Measurements from ENCODE around the gene TMEM116. TPM values are rescaled to one million over a fixed set of nuclear protein-coding genes. Genes with fewer than 3 reads are reported as not detected.

Gene TMEM116
- polyA plus RNA-seq, 1 donor (not counting 4 experiments of a cell fraction or from before 2014, with no cell fraction given) = 7.7 TPM

DNA sequence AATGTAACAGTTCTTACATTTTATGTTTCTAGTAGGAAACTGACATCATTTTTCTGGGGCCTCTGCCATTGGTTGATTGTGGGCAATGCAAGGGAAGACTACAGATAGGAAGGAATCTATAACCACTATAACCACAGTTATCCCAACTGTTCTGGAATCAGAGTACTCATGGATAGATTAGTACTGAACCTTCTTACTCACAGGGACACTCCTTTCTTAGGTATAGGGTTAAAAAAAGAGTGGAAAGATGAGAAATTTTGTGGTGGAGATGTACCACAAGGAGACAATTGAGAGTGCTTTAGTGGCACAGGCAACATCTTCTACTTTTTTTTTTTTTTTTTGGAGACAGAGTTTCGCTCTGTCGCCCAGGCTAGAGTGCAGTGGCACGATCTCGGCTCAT, 21.0 kb downstream of the TMEM116 start:
- Histone ChIP-seq H3K9ac (ENCODE audit: control insufficient read depth, extremely low read depth, insufficient read depth, low read length) (no peak overlapping the region), H3K4me2 (ENCODE audit: control insufficient read depth, extremely low read depth, insufficient read depth, low read depth, low read length) (no peak overlapping the region), H3K4me3 (ENCODE audit: control insufficient read depth in 2 of 3, extremely low read depth in 1 of 3, insufficient read depth in 2 of 3, low read depth in 1 of 3, low read length in 3 of 3) (no peak overlapping the region), H3K79me2 (ENCODE audit: control insufficient read depth, insufficient read depth, low read length) (no peaks in the 10 kb centered on the region), H3K36me3 (ENCODE audit: control insufficient read depth in 2 of 2, extremely low read depth in 1 of 2, insufficient read depth in 2 of 2, low read length in 2 of 2) (no peaks in the 10 kb centered on the region), H3K27ac (ENCODE audit: control insufficient read depth, insufficient read depth, low read length) (no peak overlapping the region), H3K4me1 (ENCODE audit: control insufficient read depth, extremely low read depth, insufficient read depth, low read length) (peaks cover 3% of the 10 kb centered on the region), H4K20me1 (ENCODE audit: control insufficient read depth, extremely low read depth, insufficient read depth, low read length) (no peaks in the 10 kb centered on the region), H2AFZ (ENCODE audit: control insufficient read depth, low read length) (no peak overlapping the region), H3K9me3 (ENCODE audit: control insufficient read depth, low read depth, low read length) (no peaks in the 10 kb centered on the region), H3K9me1 (ENCODE audit: control insufficient read depth, extremely low read depth, insufficient read depth, low read length) (no peaks in the 10 kb centered on the region), H3K27me3 (ENCODE audit: control insufficient read depth, extremely low read depth, insufficient read depth, low read length) (no peaks in the 10 kb centered on the region)
- DNase-seq (ENCODE audit: low read depth, low spot score) (no peak), FAIRE-seq (no peak)
- TF ChIP-seq, protein P1, sequence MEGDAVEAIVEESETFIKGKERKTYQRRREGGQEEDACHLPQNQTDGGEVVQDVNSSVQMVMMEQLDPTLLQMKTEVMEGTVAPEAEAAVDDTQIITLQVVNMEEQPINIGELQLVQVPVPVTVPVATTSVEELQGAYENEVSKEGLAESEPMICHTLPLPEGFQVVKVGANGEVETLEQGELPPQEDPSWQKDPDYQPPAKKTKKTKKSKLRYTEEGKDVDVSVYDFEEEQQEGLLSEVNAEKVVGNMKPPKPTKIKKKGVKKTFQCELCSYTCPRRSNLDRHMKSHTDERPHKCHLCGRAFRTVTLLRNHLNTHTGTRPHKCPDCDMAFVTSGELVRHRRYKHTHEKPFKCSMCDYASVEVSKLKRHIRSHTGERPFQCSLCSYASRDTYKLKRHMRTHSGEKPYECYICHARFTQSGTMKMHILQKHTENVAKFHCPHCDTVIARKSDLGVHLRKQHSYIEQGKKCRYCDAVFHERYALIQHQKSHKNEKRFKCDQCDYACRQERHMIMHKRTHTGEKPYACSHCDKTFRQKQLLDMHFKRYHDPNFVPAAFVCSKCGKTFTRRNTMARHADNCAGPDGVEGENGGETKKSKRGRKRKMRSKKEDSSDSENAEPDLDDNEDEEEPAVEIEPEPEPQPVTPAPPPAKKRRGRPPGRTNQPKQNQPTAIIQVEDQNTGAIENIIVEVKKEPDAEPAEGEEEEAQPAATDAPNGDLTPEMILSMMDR (optimal IDR thresholded peaks at IDR 0.05 in 1 of 3, IDR thresholded peaks at IDR 0.05 in 1 of 3, conservative IDR thresholded peaks at IDR 0.05 in 1 of 3; ENCODE audit: extremely low read depth in 1 of 3, insufficient read depth in 2 of 3, low read length in 3 of 3) = no peak
- no peak for TF ChIP-seq EZH2 (IDR thresholded peaks at IDR 0.05; ENCODE audit: low read length)
- dilution Hi-C loops (cut with MboI; ENCODE audit: extremely low pct_ligation_motif_present, low sequenced_read_pairs) = no loop called here

DNA sequence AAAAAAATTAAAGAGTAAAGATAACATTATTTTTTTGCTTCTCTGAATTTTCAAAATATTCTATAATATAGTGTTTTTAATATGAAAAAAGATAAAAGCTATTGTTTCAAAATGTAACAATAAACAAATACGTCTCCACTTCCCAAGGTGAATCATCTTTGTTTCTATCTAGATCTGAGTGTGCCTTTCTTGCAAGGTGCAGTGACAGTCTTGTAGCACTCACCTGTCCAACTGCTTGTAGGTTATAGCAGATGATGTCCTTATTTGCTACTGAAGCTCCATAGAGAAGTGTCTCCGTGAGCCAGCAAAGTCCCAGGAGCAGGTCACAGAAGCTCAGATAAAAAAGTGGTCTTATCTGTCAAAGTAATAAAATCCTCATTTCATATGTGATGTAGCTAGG, 21.4 kb downstream of the TMEM116 start:
- Histone ChIP-seq H4K20me1 (ENCODE audit: control insufficient read depth, extremely low read depth, insufficient read depth, low read length) (no peaks in the 10 kb centered on the region), H3K27me3 (ENCODE audit: control insufficient read depth, extremely low read depth, insufficient read depth, low read length) (no peaks in the 10 kb centered on the region), H3K9me3 (ENCODE audit: control insufficient read depth, low read depth, low read length) (no peaks in the 10 kb centered on the region), H3K79me2 (ENCODE audit: control insufficient read depth, insufficient read depth, low read length) (no peaks in the 10 kb centered on the region), H3K4me2 (ENCODE audit: control insufficient read depth, extremely low read depth, insufficient read depth, low read depth, low read length) (no peak overlapping the region), H3K4me3 (ENCODE audit: control insufficient read depth in 2 of 3, extremely low read depth in 1 of 3, insufficient read depth in 2 of 3, low read depth in 1 of 3, low read length in 3 of 3) (no peak overlapping the region), H3K4me1 (ENCODE audit: control insufficient read depth, extremely low read depth, insufficient read depth, low read length) (peaks cover 3% of the 10 kb centered on the region), H2AFZ (ENCODE audit: control insufficient read depth, low read length) (no peak overlapping the region), H3K9ac (ENCODE audit: control insufficient read depth, extremely low read depth, insufficient read depth, low read length) (no peak overlapping the region), H3K36me3 (ENCODE audit: control insufficient read depth in 2 of 2, extremely low read depth in 1 of 2, insufficient read depth in 2 of 2, low read length in 2 of 2) (no peaks in the 10 kb centered on the region), H3K9me1 (ENCODE audit: control insufficient read depth, extremely low read depth, insufficient read depth, low read length) (no peaks in the 10 kb centered on the region), H3K27ac (ENCODE audit: control insufficient read depth, insufficient read depth, low read length) (no peak overlapping the region)
- DNase-seq (ENCODE audit: low read depth, low spot score) (no peak), FAIRE-seq (no peak)
- TF ChIP-seq, protein P1 (optimal IDR thresholded peaks at IDR 0.05 in 1 of 3, IDR thresholded peaks at IDR 0.05 in 1 of 3, conservative IDR thresholded peaks at IDR 0.05 in 1 of 3; ENCODE audit: extremely low read depth in 1 of 3, insufficient read depth in 2 of 3, low read length in 3 of 3) = no peak
- TF ChIP-seq EZH2 (IDR thresholded peaks at IDR 0.05; ENCODE audit: low read length) = no peak
- dilution Hi-C loops (cut with MboI; ENCODE audit: extremely low pct_ligation_motif_present, low sequenced_read_pairs) = no loop called here
